WTC11 (cell line): ENCODE data around the gene RPL15. TPM values are rescaled to one million over a fixed set of nuclear protein-coding genes. Genes with fewer than 3 reads are reported as not detected.

Experiments
- ATAC-seq: fragments of 200-7000 bp; cut with Tn5 transposase; 2 replicates; pipeline ENCODE4 v1.10.0; 2021; ENCODE audit warnings: mild to moderate bottlenecking, moderate library complexity
- CTCF ChIA-PET: fragments of 300-600 bp; sonication (Branson Sonifier 250); formaldehyde crosslinking; loops from one replicate; lab custom pipeline; 2021; ENCODE audit warnings: antibody characterized with exemption; lab: Charles Lee
- POLR2A ChIA-PET: fragments of 350-600 bp; sonication (Branson Sonifier 250); formaldehyde crosslinking; loops from one replicate; lab custom pipeline; 2021; ENCODE audit warnings: antibody characterized with exemption; lab: Charles Lee
- DNase-seq: peaks from one replicate; pipeline ENCODE4 v3.0.0; 2021; ENCODE audit warnings: low spot score
- H3K27ac Mint-ChIP-seq: 2 replicates; pipeline ENCODE4 v1.8.0; 2021; ENCODE audit warnings: mixed read lengths
- H3K27me3 Mint-ChIP-seq: 2 replicates; pipeline ENCODE4 v1.8.0; 2021; ENCODE audit warnings: low read depth, mild to moderate bottlenecking, moderate library complexity, mixed read lengths
- H3K36me3 Mint-ChIP-seq: 2 replicates; pipeline ENCODE4 v1.8.0; 2021; ENCODE audit warnings: mixed read lengths
- H3K4me1 Mint-ChIP-seq: 2 replicates; pipeline ENCODE4 v1.8.0; 2022; ENCODE audit warnings: mixed read lengths
- H3K4me3 Mint-ChIP-seq: 2 replicates; pipeline ENCODE4 v1.8.0; 2021; ENCODE audit warnings: mild to moderate bottlenecking, moderate library complexity, mixed read lengths
- H3K9me3 Mint-ChIP-seq: 2 replicates; pipeline ENCODE4 v1.8.0; 2021; ENCODE audit warnings: mixed read lengths
- AR ChIP-seq: fragments of 250-450 bp; sonication (Bioruptor Pico); IDR thresholded peaks from 2 replicates; pipeline ENCODE4 v1.9.0; 2021; ENCODE audit warnings: mild to moderate bottlenecking
- ATF1 ChIP-seq: sonication (generic); formaldehyde crosslinking; IDR thresholded peaks from 2 replicates; pipeline ENCODE4 v1.8.1; 2023; ENCODE audit warnings: mild to moderate bottlenecking, moderate library complexity, missing genetic modification reagents
- ATF2 ChIP-seq: sonication (generic); formaldehyde crosslinking; IDR thresholded peaks from 2 replicates; pipeline ENCODE4 v1.8.1; 2022; ENCODE audit warnings: low read depth, missing genetic modification reagents, borderline replicate concordance
- ATF3 ChIP-seq: sonication (generic); formaldehyde crosslinking; conservative IDR thresholded peaks from 2 replicates; pipeline ENCODE4 v1.8.1; 2022; ENCODE audit warnings: mild to moderate bottlenecking, missing genetic modification reagents
- E2F1 ChIP-seq: sonication (generic); formaldehyde crosslinking; IDR thresholded peaks from 2 replicates; pipeline ENCODE4 v1.8.0; 2022; ENCODE audit warnings: mild to moderate bottlenecking, missing genetic modification reagents
- ESRRA ChIP-seq: sonication (generic); formaldehyde crosslinking; IDR thresholded peaks from 2 replicates; pipeline ENCODE4 v1.8.1; 2022; ENCODE audit warnings: mild to moderate bottlenecking, missing genetic modification reagents, borderline replicate concordance
- GRHL2 ChIP-seq: fragments of 250-450 bp; sonication (Bioruptor Pico); IDR thresholded peaks from 2 replicates; pipeline ENCODE4 v1.8.0; 2022; ENCODE audit warnings: mild to moderate bottlenecking, moderate library complexity; ENCODE audit not compliant: insufficient replicate concordance, severe bottlenecking
- MXD4 ChIP-seq: fragments of 250-450 bp; sonication (Bioruptor Pico); IDR thresholded peaks from 2 replicates; pipeline ENCODE4 v1.8.0; 2021; ENCODE audit warnings: mild to moderate bottlenecking, moderate library complexity, borderline replicate concordance
- NFE2L1 ChIP-seq: sonication (generic); formaldehyde crosslinking; IDR thresholded peaks from 2 replicates; pipeline ENCODE4 v1.8.1; 2023; ENCODE audit warnings: missing genetic modification reagents
- NR1H2 ChIP-seq: sonication (generic); formaldehyde crosslinking; IDR thresholded peaks from 2 replicates; pipeline ENCODE4 v1.9.0; 2021; ENCODE audit warnings: mild to moderate bottlenecking, moderate library complexity, missing genetic modification reagents
- PREB ChIP-seq: sonication (generic); formaldehyde crosslinking; IDR thresholded peaks from 2 replicates; pipeline ENCODE4 v1.8.1; 2022; ENCODE audit warnings: mild to moderate bottlenecking, missing genetic modification reagents, moderate library complexity, borderline replicate concordance
- RORB ChIP-seq: fragments of 250-450 bp; sonication (Bioruptor Pico); IDR thresholded peaks from 2 replicates; pipeline ENCODE4 v1.9.0; 2021; ENCODE audit warnings: mild to moderate bottlenecking
- TCF7 ChIP-seq: sonication (generic); formaldehyde crosslinking; IDR thresholded peaks from 2 replicates; pipeline ENCODE4 v1.8.0; 2022; ENCODE audit warnings: mild to moderate bottlenecking, low read depth, missing genetic modification reagents, moderate library complexity
- TEAD1 ChIP-seq: sonication (generic); formaldehyde crosslinking; IDR thresholded peaks from 2 replicates; pipeline ENCODE4 v1.8.0; 2022; ENCODE audit warnings: mild to moderate bottlenecking, missing genetic modification reagents
- TEAD4 ChIP-seq: sonication (generic); formaldehyde crosslinking; IDR thresholded peaks from 2 replicates; pipeline ENCODE4 v1.8.0; 2022; ENCODE audit warnings: mild to moderate bottlenecking, missing genetic modification reagents
- USF1 ChIP-seq: sonication (generic); formaldehyde crosslinking; IDR thresholded peaks from 2 replicates; pipeline ENCODE4 v1.8.0; 2022; ENCODE audit warnings: mild to moderate bottlenecking, missing genetic modification reagents
- ZBTB43 ChIP-seq: sonication (generic); formaldehyde crosslinking; IDR thresholded peaks from 2 replicates; pipeline ENCODE4 v1.8.1; 2023; ENCODE audit warnings: mild to moderate bottlenecking, missing genetic modification reagents
- ZMAT4 ChIP-seq: fragments of 250-450 bp; sonication (Bioruptor Pico); IDR thresholded peaks from 2 replicates; pipeline ENCODE4 v1.9.0; 2021; ENCODE audit warnings: mild to moderate bottlenecking
- ZNF138 ChIP-seq: sonication (generic); formaldehyde crosslinking; conservative IDR thresholded peaks from 2 replicates; pipeline ENCODE4 v1.8.1; 2022; ENCODE audit warnings: mild to moderate bottlenecking, moderate library complexity, missing genetic modification reagents
- ZNF219 ChIP-seq: sonication (generic); formaldehyde crosslinking; IDR thresholded peaks from 2 replicates; pipeline ENCODE4 v1.8.0; 2023; ENCODE audit warnings: missing genetic modification reagents, mild to moderate bottlenecking, borderline replicate concordance
- ZNF396 ChIP-seq: fragments of 250-450 bp; sonication (Bioruptor Pico); IDR thresholded peaks from 2 replicates; pipeline ENCODE4 v1.8.0; 2021; ENCODE audit warnings: mild to moderate bottlenecking, moderate library complexity, borderline replicate concordance
- ZNF416 ChIP-seq: fragments of 250-450 bp; sonication (Bioruptor Pico); IDR thresholded peaks from 2 replicates; pipeline ENCODE4 v1.9.0; 2021; ENCODE audit warnings: mild to moderate bottlenecking, inconsistent platforms
- ZNF671 ChIP-seq: fragments of 250-450 bp; sonication (Bioruptor Pico); IDR thresholded peaks from 2 replicates; pipeline ENCODE4 v1.8.0; 2021; ENCODE audit warnings: mild to moderate bottlenecking
- ZSCAN18 ChIP-seq: fragments of 250-450 bp; sonication (Bioruptor Pico); IDR thresholded peaks from 2 replicates; pipeline ENCODE4 v2.1.2; 2022; ENCODE audit warnings: mild to moderate bottlenecking, moderate library complexity
- total RNA-seq: library from RNA; stranded (reverse); gene quantifications from 3 replicates; pipeline ENCODE4 v1.2.3, GENCODE V29; 2021

The RPL15 gene
- total RNA-seq, 1 experiment from 2014 or later, result 2,428 TPM

- Mint-ChIP-seq H3K4me1 (peaks cover 20% of the 10 kb centered on the region), H3K9me3 (peaks cover 3% of the 10 kb centered on the region; the same call in 1 of the 2 replicates), H3K27me3 (no peaks in the 10 kb centered on the region), H3K4me3 (no peak overlapping the region), H3K36me3 (peaks cover 13% of the 10 kb centered on the region), H3K27ac (no peak overlapping the region)
- TF ChIP-seq AR (CRISPR knock-in tag) (no peak), ZNF416 (CRISPR knock-in tag) (no peak), ESRRA (CRISPR knock-in tag) (no peak), PREB (no peak), RORB (CRISPR knock-in tag) (no peak), ZNF671 (CRISPR knock-in tag) (no peak), USF1 (CRISPR knock-in tag) (no peak), NR1H2 (CRISPR knock-in tag) (no peak), E2F1 (CRISPR knock-in tag) (no peak), ZNF396 (no peak), NFE2L1 (CRISPR knock-in tag) (no peak), ZBTB43 (CRISPR knock-in tag) (no peak), TEAD1 (CRISPR knock-in tag) (no peak), ATF3 (no peak), ATF2 (CRISPR knock-in tag) (no peak)
- ChIA-PET CTCF (interaction anchor here (0.6 to 1.0 kb wide), 2 partner anchors 57 to 232 kb away, joined by 3 read pairs; no protein-coding TSS in a partner anchor), POLR2A (no interaction called here)
- no peak for DNase-seq
- no peak for ATAC-seq
Observed at GRCh38 chr3:23953523-23953922, 36.6 kb downstream of the RPL15 start.

- DNase-seq, result no peak
- no peak for ATAC-seq
- H3K27me3 Mint-ChIP-seq, result no peaks in the 10 kb centered on the region
- no peak overlapping the region for H3K27ac Mint-ChIP-seq
- no peak overlapping the region for H3K4me3 Mint-ChIP-seq
- POLR2A ChIA-PET, result no interaction called here
- H3K4me1 Mint-ChIP-seq, result peaks cover 20% of the 10 kb centered on the region
- peaks cover 14% of the 10 kb centered on the region for H3K36me3 Mint-ChIP-seq
- peaks cover 3% of the 10 kb centered on the region; the same call in 1 of the 2 replicates for H3K9me3 Mint-ChIP-seq
- TF ChIP-seq TCF7 (CRISPR knock-in tag), result no peak
- TF ChIP-seq GRHL2 (CRISPR knock-in tag), result no peak
- no peak for TF ChIP-seq ZNF138 (CRISPR knock-in tag)
- no peak for TF ChIP-seq TEAD1 (CRISPR knock-in tag)
- TF ChIP-seq ESRRA (CRISPR knock-in tag), result no peak
- TF ChIP-seq ZNF219 (CRISPR knock-in tag), result no peak
- TF ChIP-seq NR1H2 (CRISPR knock-in tag), result no peak
- TF ChIP-seq ZMAT4 (CRISPR knock-in tag), result no peak
- no peak for TF ChIP-seq MXD4 (CRISPR knock-in tag)
- TF ChIP-seq ZSCAN18, result no peak
- TF ChIP-seq ATF1 (CRISPR knock-in tag), result no peak
- TF ChIP-seq NFE2L1 (CRISPR knock-in tag), result no peak
- TF ChIP-seq TEAD4, result no peak
- CTCF ChIA-PET, result no interaction called here
Observed at GRCh38 chr3:23954144-23954543, 37.2 kb downstream of the RPL15 start.
